Fibroblast of villous mesenchyme (primary cell): ENCODE data around the gene OGG1. TPM values are rescaled to one million over a fixed set of nuclear protein-coding genes. Genes with fewer than 3 reads are reported as not detected.

Experiments used
- DNase-seq: peaks from one replicate; pipeline ENCODE4 v3.0.0-alpha.2; 2010; ENCODE audit warnings: low read depth
- H3K4me3 ChIP-seq: 2 replicates; pipeline ENCODE4 v1.5.1; 2011; ENCODE audit warnings: low read depth, mild to moderate bottlenecking, low read length
- total RNA-seq: library from RNA; depleted of rRNA; stranded (reverse); fragments of >200 nt; gene quantifications from 2 replicates; pipeline ENCODE4 v1.2.3, GENCODE V29; 2012
- TF ChIP-seq, protein P1 (sequence below): IDR thresholded peaks from 2 replicates; pipeline ENCODE4 v1.5.1; 2012; ENCODE audit warnings: low read depth, mild to moderate bottlenecking, low read length; ENCODE audit not compliant: insufficient read depth

The OGG1 gene
- total RNA-seq, 1 donor, result 19.0 TPM

DNA sequence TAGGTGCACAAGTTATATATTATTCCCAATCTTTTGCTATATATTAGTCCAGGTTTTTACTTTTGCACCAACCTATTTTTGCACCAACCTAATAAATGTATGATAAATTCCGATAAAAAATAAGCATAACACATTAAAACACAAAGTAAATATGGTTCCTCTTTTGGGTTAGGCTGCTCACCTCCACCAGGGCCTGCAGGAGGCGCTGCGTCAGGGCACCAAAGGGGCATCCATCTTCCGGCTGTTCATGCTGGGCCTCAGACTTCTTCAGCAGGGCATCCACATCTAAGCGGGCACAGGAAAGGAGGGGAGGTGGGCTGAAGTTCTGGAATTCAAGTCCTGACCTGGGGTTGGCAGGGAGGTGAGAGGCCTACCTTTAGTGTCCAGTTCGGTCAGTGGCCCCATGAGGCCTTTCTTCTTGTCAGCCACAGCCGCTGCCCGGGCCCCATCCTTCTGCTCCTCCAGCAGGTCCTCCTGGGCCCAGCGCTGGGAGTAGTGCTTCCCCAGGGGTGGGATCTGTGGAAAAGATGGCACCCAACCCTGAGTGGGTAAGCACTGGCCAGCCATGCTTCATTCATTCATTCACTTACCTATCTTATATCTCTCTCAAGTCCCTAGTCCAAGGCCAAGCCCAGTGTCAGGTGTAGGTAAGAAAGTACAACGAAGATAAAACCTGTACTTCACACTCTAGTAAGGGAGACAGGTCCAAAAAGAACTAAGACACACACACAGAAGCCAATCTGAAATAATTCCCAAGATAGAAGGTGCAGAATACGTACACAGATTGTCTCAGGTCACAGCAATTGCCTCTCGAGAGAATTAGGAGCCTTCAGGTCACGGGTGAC lies 37.3 kb downstream of the OGG1 start:
- no peak overlapping the region for H3K4me3 ChIP-seq
- TF ChIP-seq, protein P1, sequence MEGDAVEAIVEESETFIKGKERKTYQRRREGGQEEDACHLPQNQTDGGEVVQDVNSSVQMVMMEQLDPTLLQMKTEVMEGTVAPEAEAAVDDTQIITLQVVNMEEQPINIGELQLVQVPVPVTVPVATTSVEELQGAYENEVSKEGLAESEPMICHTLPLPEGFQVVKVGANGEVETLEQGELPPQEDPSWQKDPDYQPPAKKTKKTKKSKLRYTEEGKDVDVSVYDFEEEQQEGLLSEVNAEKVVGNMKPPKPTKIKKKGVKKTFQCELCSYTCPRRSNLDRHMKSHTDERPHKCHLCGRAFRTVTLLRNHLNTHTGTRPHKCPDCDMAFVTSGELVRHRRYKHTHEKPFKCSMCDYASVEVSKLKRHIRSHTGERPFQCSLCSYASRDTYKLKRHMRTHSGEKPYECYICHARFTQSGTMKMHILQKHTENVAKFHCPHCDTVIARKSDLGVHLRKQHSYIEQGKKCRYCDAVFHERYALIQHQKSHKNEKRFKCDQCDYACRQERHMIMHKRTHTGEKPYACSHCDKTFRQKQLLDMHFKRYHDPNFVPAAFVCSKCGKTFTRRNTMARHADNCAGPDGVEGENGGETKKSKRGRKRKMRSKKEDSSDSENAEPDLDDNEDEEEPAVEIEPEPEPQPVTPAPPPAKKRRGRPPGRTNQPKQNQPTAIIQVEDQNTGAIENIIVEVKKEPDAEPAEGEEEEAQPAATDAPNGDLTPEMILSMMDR, result peak; percentile 43
- DNase-seq, result no peak

DNA sequence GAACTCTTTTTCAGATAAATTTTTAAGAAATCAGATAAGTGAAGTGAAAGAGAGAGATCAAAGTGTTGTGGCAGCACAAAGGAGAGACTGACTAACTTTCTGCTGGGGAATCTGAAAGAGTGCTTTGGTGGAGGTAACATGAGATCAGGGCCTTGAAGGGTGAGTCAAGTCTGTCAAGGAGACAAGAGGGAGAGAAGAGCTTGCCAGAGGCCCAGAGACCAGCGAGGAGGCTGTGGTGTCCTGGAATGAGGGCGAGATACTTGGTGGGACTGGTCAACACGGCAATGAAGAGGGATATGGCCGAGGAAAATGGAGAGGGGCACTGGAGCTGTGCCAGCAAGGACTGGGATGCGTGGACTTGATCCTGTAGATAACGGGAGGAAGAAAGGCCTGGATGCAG lies 38.0 kb downstream of the OGG1 start:
- H3K4me3 ChIP-seq, result no peak overlapping the region
- TF ChIP-seq, protein P1, result no peak
- DNase-seq, result no peak

DNA sequence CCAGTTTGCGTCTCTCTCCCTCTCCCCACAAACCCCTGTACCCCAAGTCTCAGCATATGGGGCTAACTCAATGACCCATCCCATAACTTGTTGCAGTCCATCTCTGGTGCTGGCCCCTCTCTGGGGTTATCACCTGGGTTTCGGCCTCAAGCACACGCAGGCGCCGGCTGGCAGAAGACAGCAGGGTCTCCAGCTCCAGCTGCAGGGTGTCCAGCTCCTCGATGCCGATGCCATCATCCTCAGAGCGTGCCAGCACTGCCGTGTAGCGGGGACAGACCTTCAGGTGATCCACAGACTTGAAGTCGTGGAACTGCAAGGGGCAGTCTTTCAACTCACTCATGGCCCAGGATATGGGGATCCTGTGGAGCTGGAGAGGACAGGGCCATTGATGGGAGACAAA lies 41.4 kb downstream of the OGG1 start:
- H3K4me3 ChIP-seq, result no peak overlapping the region
- TF ChIP-seq, protein P1, result no peak
- no peak for DNase-seq

DNA sequence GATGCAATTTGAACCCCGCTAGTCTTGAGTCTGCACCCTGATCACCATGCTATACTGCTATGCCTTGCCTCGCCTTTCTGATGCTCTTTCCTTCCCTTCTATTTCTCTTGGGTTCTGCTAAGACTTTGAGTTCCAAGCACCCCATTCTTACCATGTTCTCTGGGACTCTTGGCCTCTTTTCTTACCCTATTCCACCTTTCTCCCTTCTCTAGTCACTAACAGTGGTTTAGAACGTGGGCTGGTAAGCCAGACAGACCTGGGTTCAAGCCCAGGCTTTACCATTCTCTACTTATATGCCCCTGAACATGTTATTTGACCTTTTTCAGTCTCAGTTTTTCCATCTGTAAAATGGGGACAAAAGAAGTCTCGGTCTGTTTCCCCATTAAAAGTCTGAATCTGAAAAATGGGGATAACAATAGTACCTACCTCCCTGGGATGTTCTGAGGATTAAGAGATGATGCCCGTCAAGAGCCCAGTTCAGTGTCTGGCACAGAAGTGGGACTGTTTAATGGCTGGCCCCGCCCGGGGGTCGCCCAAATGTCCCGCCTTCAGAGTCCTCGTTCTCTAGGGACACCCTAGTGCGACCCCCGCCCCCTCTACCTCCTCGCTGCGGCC lies 42.1 kb downstream of the OGG1 start:
- TF ChIP-seq, protein P1, result no peak
- H3K4me3 ChIP-seq, result peak overlapping the region; percentile 80
- DNase-seq, result no peak

DNA sequence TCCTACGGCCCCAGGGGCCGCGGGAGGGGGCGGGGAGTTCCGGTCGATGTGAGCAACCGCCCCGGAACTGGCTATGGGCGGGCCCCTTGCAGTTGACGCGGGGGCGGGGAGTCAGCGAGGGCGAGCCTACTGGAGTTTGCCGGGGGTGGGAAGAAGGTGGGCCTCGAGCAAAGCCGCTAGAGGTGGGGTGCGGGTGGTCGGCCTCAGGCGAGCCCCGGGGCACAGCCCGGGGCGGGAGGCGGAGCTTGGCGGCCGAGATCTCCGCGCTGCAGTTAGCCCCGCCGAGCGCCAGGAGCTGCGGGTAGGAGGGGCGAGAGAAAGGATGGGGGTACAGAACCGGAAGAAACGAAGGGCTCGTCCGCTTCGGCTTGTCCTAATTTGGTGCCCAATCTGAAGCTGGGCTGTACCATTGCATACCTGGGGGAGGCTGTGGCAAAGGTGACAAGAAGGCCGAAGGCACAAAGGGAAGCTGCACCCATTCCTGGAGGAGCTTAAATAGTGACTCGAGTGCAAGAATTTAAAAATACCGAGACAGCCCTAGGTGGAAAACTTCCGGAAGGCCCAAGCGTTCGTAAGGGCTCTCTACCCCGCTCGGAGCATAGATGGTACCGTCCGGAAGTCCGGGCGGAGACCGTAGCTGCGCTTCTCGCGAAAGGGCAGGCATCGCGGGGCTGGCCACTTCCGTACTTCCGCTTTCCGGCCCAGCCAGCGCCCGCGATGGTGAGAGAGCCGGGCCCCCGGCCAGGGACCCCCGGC lies 42.8 kb downstream of the OGG1 start, which contains the start of the genes ARPC4 and TADA3:
Gene ARPC4 (plus strand): TSS at position 678 of the 756 bp plus-strand sequence. CDS start 40 bp downstream, at position 718.
Gene TADA3 (minus strand): TSS at position 69 of the 756 bp plus-strand sequence. CDS start 1,007 bp downstream, outside the sequence.
- H3K4me3 ChIP-seq, result peak within 1 kb of the TSS; percentile 80
- DNase-seq, result peak; percentile 97
- TF ChIP-seq, protein P1, result no peak

DNA sequence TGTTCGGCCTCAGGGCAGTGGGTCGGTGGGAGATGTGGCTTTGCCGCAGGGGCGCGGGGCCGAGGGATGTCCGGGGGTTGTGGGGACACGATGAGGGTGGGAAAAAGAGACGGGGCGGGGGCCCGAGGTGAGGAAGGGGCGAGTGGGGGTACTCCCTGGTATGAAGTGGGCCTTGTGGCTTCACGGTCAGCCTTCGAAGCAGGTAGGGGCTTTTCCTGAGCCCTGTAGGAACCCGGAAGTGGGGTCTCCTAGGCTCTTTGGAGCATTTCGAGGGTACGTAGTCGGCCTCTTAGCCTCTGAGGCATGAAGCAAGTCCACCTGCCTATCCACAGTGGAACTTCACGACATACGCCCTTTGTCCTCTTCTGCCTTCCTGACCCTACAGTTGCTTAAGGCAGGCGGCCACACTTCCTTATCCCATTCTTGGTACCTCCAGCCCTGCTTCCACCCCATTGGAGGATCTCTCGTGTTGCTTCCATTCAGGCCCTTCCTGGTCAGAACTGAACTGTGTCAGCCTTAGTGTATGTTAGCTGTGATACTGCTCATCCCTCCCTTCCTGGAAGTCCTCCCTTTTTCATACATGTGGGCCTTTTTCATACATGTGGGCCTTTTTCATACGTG lies 43.5 kb downstream of the OGG1 start:
- DNase-seq, result peak; percentile 47
- TF ChIP-seq, protein P1, result no peak
- peak overlapping the region; percentile 80 for H3K4me3 ChIP-seq
